Lower lobe of right lung (tissue), 2 donors: Measurements from ENCODE around the gene NECAP2. TPM values are rescaled to one million over a fixed set of nuclear protein-coding genes. Genes with fewer than 3 reads are reported as not detected.
A peak's percentile ranks its signal among the peaks of the same experiment; 100 is the strongest.

Experiments
- ATAC-seq, 2 donors: fragments of 200-7000 bp; cut with Tn5 transposase; one replicate each; pipeline ENCODE4 v1.9.1; 2020 to 2022; ENCODE audit warnings: mild to moderate bottlenecking in 2 of 2, moderate library complexity in 2 of 2
- DNase-seq: peaks from one replicate; pipeline ENCODE4 v3.0.0-alpha.2; 2020
- H3K27ac ChIP-seq: fragments of 200-600 bp; one replicate; pipeline ENCODE4 v1.8.0; 2022
- H3K27me3 ChIP-seq: fragments of 200-600 bp; one replicate; pipeline ENCODE4 v1.8.0; 2022; ENCODE audit warnings: low read depth
- H3K36me3 ChIP-seq: fragments of 200-600 bp; one replicate; pipeline ENCODE4 v1.8.0; 2022; ENCODE audit warnings: mild to moderate bottlenecking
- H3K4me1 ChIP-seq: fragments of 200-600 bp; one replicate; pipeline ENCODE4 v1.8.0; 2022
- H3K4me3 ChIP-seq: fragments of 200-600 bp; one replicate; pipeline ENCODE4 v1.8.0; 2022; ENCODE audit warnings: mild to moderate bottlenecking
- H3K9me3 ChIP-seq: fragments of 200-600 bp; one replicate; pipeline ENCODE4 v1.8.0; 2022
- intact Hi-C: fragments of 100-400 bp; cut with DNase I; formaldehyde crosslinking; loops from one replicate; pipeline ENCODE4 v1.11.0; 2022
- total RNA-seq: library from RNA; stranded (reverse); fragmentation: NEBNext Ultra II Directional; extraction: Animal tissue kit (Norgen Biotek cat#: 25700); gene quantifications from one replicate; pipeline ENCODE4 v1.2.1, GENCODE V29; 2021
- TF ChIP-seq, protein P1 (sequence below): fragments of 200-600 bp; IDR thresholded peaks from one replicate; pipeline ENCODE4 v1.8.0; 2022; ENCODE audit warnings: antibody characterized with exemption, mild to moderate bottlenecking
- donor health status: DM: no; HTN: yes; CAD: no; lungs with severe emphysema.

The NECAP2 gene
- total RNA-seq, 1 donor from 2014 or later = 97.7 TPM

DNA sequence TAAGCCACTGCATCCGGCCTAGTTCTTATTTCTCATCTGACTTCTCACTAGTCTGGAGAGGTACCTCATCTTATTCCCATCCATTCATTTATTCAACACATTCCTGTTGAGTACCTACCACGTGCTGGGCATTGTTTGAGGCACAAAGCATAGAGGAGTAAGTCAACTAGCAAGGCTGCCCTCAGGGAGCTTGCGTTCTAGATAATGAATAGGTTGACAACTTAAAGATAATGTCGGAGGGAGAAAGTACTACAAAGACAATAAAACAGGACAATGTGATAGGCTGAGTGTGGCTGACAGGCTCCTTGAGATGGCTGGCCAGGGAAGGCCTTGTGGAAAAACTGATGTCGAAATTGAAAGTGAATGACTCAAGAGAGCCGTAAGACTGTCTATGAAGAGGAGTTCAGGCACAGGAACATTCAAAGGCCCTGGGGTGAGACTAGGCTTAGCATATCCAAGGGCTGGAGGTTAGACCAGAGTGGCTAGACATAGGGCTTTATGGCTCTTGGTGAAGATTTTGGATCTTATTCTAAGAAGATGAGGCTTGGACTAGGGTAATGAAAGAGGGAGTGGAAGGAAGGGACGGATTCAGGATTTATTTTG is 21.6 kb upstream of the NECAP2 start:
- Histone ChIP-seq H3K9me3 (no peaks in the 10 kb centered on the region), H3K4me1 (no peaks in the 10 kb centered on the region), H3K27me3 (no peaks in the 10 kb centered on the region), H3K36me3 (no peaks in the 10 kb centered on the region), H3K4me3 (no peak overlapping the region), H3K27ac (no peak overlapping the region)
- TF ChIP-seq, protein P1, sequence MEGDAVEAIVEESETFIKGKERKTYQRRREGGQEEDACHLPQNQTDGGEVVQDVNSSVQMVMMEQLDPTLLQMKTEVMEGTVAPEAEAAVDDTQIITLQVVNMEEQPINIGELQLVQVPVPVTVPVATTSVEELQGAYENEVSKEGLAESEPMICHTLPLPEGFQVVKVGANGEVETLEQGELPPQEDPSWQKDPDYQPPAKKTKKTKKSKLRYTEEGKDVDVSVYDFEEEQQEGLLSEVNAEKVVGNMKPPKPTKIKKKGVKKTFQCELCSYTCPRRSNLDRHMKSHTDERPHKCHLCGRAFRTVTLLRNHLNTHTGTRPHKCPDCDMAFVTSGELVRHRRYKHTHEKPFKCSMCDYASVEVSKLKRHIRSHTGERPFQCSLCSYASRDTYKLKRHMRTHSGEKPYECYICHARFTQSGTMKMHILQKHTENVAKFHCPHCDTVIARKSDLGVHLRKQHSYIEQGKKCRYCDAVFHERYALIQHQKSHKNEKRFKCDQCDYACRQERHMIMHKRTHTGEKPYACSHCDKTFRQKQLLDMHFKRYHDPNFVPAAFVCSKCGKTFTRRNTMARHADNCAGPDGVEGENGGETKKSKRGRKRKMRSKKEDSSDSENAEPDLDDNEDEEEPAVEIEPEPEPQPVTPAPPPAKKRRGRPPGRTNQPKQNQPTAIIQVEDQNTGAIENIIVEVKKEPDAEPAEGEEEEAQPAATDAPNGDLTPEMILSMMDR = no peak
- ATAC-seq (no peak), DNase-seq (no peak)
- intact Hi-C loops = no loop called here

- no peaks in the 10 kb centered on the region for H3K9me3 ChIP-seq
- no peaks in the 10 kb centered on the region for H3K36me3 ChIP-seq
- peak; percentile 55 to 72 for ATAC-seq
- intact Hi-C loops = no loop called here
- DNase-seq = no peak
- H3K27ac ChIP-seq = no peak overlapping the region
- H3K4me1 ChIP-seq = no peaks in the 10 kb centered on the region
- H3K4me3 ChIP-seq = no peak overlapping the region
- TF ChIP-seq, protein P1 = no peak
- H3K27me3 ChIP-seq = no peaks in the 10 kb centered on the region
These were observed 20.0 kb upstream of the NECAP2 start for GRCh38 chr1:16420424-16421118.

DNA sequence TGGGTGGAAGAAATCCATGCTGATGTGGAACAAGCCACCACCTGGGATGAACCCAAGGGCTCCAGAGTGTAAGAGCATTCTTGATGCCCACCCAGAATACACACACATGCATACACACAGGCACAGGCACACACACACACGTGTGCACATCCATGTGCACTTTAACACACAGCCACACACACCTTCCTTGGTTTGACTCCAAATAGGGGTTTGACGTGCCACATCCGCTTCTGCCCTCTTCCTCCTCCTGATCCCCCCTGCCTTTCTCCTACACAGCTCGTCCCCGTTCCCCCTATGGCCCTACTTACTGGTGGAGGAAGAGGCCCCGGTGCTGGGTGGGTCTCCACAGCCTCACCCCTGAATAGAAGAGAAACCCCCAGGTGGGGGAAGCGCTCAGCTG is 19.3 kb upstream of the NECAP2 start:
- TF ChIP-seq, protein P1 = no peak
- no peaks in the 10 kb centered on the region for H3K27me3 ChIP-seq
- H3K27ac ChIP-seq = no peak overlapping the region
- DNase-seq (no peak), ATAC-seq (no peak)
- intact Hi-C loops = no loop called here
- no peaks in the 10 kb centered on the region for H3K36me3 ChIP-seq
- H3K9me3 ChIP-seq = no peaks in the 10 kb centered on the region
- no peaks in the 10 kb centered on the region for H3K4me1 ChIP-seq
- no peak overlapping the region for H3K4me3 ChIP-seq

- ATAC-seq = no peak
- Histone ChIP-seq H3K4me1 (no peaks in the 10 kb centered on the region), H3K4me3 (no peak overlapping the region), H3K9me3 (no peaks in the 10 kb centered on the region), H3K27ac (no peak overlapping the region), H3K36me3 (no peaks in the 10 kb centered on the region), H3K27me3 (no peaks in the 10 kb centered on the region)
- no peak for DNase-seq
- intact Hi-C loops = no loop called here
- TF ChIP-seq, protein P1 = no peak
These were observed 18.5 kb upstream of the NECAP2 start for GRCh38 chr1:16422041-16422440.

GRCh38 chr1:16425125-16426025 is 15.1 kb upstream of the NECAP2 start:
- Histone ChIP-seq H3K36me3 (no peaks in the 10 kb centered on the region), H3K4me1 (no peaks in the 10 kb centered on the region), H3K9me3 (no peaks in the 10 kb centered on the region), H3K27me3 (no peaks in the 10 kb centered on the region), H3K27ac (no peak overlapping the region), H3K4me3 (no peak overlapping the region)
- intact Hi-C loops = no loop called here
- TF ChIP-seq, protein P1 = no peak
- ATAC-seq = no peak
- DNase-seq = no peak
